HL-60 (cell line): Measurements from ENCODE around the gene JAG1.

Experiments used
- DNase-seq, 2 experiments: peaks; one replicate each; pipeline ENCODE4 v3.0.0-alpha.2; 2010 to 2020; ENCODE audit warnings: low read depth in 1 of 2, low spot score in 1 of 2
- H3K27ac ChIP-seq: fragments of 250-450 bp; sonication (Bioruptor Pico); replicated peaks from 2 replicates; pipeline ENCODE4 v1.5.1; 2020; ENCODE audit warnings: mild to moderate bottlenecking, moderate library complexity
- H3K27me3 ChIP-seq: fragments of 250-450 bp; sonication (Bioruptor Pico); 2 replicates; pipeline ENCODE4 v1.5.1; 2021; ENCODE audit warnings: mild to moderate bottlenecking, moderate library complexity; ENCODE audit not compliant: insufficient read depth, poor library complexity, severe bottlenecking
- H3K4me3 ChIP-seq: replicated peaks from 2 replicates; pipeline ENCODE4 v1.5.1; 2011; ENCODE audit warnings: mild to moderate bottlenecking, control low read depth, low read length; ENCODE audit not compliant: insufficient read depth
- GABPA ChIP-seq: IDR thresholded peaks from 2 replicates; pipeline ENCODE4 v1.6.1; 2012; ENCODE audit warnings: low read depth
- POLR2AphosphoS5 ChIP-seq: IDR thresholded peaks from 2 replicates; pipeline ENCODE4 v1.6.1; 2012; ENCODE audit warnings: low read depth
- REST ChIP-seq: IDR thresholded peaks from 2 replicates; pipeline ENCODE4 v1.6.1; 2012; ENCODE audit warnings: low read depth; ENCODE audit not compliant: insufficient replicate concordance
- SPI1 ChIP-seq: IDR thresholded peaks from 2 replicates; pipeline ENCODE4 v1.6.1; 2012; ENCODE audit warnings: low read depth, mild to moderate bottlenecking, borderline replicate concordance
- TF ChIP-seq, protein P1 (sequence below): IDR thresholded peaks from one replicate; pipeline ENCODE4 v1.5.1; 2011; ENCODE audit warnings: low read length, control low read depth, inconsistent platforms; ENCODE audit not compliant: insufficient read depth

The JAG1 gene

GRCh38 chr20:10637563-10637962 lies 36.2 kb downstream of the JAG1 start:
- Histone ChIP-seq H3K4me3 (no peak overlapping the region), H3K27me3 (no peaks in the 10 kb centered on the region), H3K27ac (no peak overlapping the region)
- TF ChIP-seq GABPA (no peak), REST (no peak), POLR2AphosphoS5 (no peak), SPI1 (no peak)
- TF ChIP-seq, protein P1, sequence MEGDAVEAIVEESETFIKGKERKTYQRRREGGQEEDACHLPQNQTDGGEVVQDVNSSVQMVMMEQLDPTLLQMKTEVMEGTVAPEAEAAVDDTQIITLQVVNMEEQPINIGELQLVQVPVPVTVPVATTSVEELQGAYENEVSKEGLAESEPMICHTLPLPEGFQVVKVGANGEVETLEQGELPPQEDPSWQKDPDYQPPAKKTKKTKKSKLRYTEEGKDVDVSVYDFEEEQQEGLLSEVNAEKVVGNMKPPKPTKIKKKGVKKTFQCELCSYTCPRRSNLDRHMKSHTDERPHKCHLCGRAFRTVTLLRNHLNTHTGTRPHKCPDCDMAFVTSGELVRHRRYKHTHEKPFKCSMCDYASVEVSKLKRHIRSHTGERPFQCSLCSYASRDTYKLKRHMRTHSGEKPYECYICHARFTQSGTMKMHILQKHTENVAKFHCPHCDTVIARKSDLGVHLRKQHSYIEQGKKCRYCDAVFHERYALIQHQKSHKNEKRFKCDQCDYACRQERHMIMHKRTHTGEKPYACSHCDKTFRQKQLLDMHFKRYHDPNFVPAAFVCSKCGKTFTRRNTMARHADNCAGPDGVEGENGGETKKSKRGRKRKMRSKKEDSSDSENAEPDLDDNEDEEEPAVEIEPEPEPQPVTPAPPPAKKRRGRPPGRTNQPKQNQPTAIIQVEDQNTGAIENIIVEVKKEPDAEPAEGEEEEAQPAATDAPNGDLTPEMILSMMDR, result no peak
- DNase-seq, result no peak

GRCh38 chr20:10637031-10637559 lies 36.7 kb downstream of the JAG1 start:
- Histone ChIP-seq H3K27ac (no peak overlapping the region), H3K4me3 (no peak overlapping the region), H3K27me3 (no peaks in the 10 kb centered on the region)
- no peak for TF ChIP-seq GABPA
- no peak for TF ChIP-seq SPI1
- no peak for TF ChIP-seq REST
- TF ChIP-seq POLR2AphosphoS5, result no peak
- TF ChIP-seq, protein P1, result no peak
- DNase-seq, result peak in 1 of 2 experiments; percentile 28

DNA sequence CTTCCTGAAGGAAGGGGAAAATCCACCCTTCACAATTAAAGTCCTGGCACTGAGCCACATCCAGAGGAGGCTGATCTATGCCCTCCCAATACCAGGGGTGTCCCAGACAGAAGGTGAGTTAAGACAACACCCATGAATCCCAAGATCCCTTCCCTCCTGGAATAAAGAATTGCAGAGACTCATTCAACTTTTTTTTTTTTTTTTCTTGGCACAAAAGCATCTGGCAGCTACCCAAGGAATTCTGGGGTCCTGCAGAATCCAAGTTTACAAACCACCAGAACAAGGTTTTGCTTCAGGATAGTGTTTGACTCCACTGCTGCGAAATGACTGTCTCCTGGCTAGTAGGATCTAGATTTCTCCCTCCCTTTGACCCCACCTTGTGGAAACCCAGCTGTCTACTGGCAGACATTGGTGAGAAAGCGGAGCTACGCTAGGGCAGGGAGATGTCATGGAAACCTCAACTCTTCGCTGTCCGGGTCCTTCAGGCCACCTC lies 37.4 kb downstream of the JAG1 start:
- Histone ChIP-seq H3K27me3 (no peaks in the 10 kb centered on the region), H3K4me3 (no peak overlapping the region), H3K27ac (no peak overlapping the region)
- no peak for DNase-seq
- TF ChIP-seq GABPA (no peak), POLR2AphosphoS5 (no peak), SPI1 (no peak), REST (no peak)
- TF ChIP-seq, protein P1, result no peak
